Smooth muscle cell of trachea (primary cell): ENCODE measurements around the gene PKP3. TPM values are rescaled to one million over a fixed set of nuclear protein-coding genes. Genes with fewer than 3 reads are reported as not detected.

Source experiments
- total RNA-seq: library from RNA; depleted of rRNA; stranded (reverse); fragments of >200 nt; gene quantifications from 2 replicates; pipeline ENCODE4 v1.2.1, GENCODE V29; 2014

Gene PKP3, protein sequence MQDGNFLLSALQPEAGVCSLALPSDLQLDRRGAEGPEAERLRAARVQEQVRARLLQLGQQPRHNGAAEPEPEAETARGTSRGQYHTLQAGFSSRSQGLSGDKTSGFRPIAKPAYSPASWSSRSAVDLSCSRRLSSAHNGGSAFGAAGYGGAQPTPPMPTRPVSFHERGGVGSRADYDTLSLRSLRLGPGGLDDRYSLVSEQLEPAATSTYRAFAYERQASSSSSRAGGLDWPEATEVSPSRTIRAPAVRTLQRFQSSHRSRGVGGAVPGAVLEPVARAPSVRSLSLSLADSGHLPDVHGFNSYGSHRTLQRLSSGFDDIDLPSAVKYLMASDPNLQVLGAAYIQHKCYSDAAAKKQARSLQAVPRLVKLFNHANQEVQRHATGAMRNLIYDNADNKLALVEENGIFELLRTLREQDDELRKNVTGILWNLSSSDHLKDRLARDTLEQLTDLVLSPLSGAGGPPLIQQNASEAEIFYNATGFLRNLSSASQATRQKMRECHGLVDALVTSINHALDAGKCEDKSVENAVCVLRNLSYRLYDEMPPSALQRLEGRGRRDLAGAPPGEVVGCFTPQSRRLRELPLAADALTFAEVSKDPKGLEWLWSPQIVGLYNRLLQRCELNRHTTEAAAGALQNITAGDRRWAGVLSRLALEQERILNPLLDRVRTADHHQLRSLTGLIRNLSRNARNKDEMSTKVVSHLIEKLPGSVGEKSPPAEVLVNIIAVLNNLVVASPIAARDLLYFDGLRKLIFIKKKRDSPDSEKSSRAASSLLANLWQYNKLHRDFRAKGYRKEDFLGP
- total RNA-seq, result 1.7 and 2.8 TPM in 2 replicates

DNA sequence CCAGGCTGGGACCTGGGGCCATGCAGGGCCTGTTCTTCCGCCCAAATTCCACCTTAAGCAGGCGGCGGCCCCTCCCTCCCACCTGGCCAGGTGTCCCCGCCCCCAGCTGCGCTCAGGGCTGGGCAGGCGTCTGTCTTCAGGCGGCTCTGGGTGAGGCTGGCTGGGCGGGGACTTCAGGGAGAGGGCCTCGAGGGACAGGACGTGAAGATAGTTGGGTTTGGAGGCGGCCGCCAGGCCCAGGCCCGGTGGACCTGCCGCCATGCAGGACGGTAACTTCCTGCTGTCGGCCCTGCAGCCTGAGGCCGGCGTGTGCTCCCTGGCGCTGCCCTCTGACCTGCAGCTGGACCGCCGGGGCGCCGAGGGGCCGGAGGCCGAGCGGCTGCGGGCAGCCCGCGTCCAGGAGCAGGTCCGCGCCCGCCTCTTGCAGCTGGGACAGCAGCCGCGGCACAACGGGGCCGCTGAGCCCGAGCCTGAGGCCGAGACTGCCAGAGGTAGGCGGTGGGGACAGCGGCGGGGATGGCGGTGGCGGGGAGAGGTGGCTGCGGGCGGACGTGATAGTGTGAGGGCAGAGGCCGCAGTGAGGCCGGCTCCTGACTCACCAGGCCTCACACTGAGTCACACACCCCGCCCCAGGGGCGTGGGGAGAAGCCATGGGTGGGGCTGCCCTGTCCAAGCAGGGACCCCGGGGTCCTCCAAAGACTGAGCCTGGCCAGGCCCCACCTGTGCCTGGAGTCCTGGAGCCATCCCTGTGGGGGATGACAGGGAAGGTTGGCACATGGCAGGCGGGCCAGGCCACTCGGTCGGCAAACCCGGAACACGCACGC is at the start of gene PKP3:
Gene PKP3, plus strand, starts transcription at position 176 of the 824 bp plus-strand sequence. Its CDS starts 84 bp downstream, at position 260.

DNA sequence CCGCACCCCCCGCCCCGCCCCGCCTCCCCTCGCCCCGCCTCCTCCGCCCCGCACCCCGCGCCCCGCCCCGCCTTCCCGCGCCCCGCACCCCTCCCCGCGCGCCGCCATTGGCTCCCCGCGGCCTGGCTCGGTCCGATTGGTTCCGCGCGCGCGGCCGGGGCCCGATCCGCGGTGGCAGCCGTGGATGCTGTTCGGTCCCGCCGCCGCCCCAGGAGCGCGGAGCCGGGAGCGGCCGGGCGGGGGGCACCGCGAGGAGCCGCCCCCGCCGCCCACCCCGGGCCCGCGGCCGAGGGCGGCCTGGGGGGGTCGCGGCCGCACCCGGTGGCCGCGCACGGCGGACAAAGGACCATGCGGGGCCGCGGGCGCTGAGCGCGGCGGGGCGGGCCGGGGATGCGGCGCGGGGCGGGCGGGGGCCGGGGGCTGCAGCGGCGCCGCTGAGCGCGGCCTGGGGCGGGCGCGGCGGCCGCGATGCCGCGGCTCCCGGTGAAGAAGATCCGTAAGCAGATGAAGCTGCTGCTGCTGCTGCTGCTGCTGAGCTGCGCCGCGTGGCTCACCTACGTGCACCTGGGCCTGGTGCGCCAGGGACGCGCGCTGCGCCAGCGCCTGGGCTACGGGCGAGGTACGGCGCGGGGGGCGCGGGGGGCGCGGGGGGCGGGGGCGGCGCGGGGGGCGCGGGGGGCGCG is 24.5 kb upstream of the PKP3 start, which contains the start of gene B4GALNT4:
Gene B4GALNT4, plus strand, starts transcription at position 164 of the 683 bp plus-strand sequence. Its CDS starts 305 bp downstream, at position 469.

DNA sequence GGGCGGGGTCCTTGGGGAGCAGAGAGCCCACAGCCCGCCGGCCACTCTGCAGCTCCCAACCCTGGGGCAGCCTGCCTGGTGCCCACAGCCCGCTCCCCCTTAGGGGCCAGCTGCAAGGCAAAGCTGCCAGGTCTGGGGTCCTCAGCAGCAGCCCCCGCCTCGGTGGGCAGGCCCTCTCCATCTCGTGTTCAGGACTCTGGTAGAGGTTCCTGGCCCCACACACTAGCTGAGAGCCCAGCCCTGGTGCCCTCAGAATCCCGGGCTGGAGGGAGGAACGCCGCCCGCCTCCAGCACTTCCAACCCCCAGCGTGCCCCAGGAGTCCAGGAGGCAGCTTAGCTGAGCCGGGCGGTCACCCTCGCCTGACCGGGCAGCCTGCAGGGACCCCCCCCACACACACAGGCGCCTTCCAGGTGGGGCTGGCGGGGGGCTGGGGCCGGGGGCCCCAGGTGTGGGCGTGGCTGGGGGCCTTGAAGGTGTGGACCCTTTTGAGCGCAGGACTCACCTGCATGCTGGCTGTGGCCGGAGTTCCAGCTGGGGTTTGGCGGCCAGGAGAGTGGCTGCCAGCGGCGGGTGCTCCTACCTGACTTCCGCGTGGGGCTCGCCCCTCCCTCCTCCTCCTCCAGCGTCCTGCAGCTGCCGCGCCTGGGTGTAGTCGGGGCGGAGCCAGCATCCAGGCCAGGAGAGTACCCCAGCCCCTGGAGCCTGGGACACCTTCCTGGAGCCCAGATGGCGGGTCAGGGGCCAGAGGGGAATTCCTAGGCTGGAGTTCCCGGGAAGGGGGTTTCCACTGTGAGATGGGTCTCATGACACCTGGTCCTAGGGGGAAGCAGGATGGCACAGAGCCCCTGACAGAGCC is 47.6 kb downstream of the PKP3 start, which contains the start of gene ANO9:
Gene ANO9, minus strand, starts transcription at position 594 of the 857 bp plus-strand sequence. Its CDS starts 85 bp downstream, at position 509.

DNA sequence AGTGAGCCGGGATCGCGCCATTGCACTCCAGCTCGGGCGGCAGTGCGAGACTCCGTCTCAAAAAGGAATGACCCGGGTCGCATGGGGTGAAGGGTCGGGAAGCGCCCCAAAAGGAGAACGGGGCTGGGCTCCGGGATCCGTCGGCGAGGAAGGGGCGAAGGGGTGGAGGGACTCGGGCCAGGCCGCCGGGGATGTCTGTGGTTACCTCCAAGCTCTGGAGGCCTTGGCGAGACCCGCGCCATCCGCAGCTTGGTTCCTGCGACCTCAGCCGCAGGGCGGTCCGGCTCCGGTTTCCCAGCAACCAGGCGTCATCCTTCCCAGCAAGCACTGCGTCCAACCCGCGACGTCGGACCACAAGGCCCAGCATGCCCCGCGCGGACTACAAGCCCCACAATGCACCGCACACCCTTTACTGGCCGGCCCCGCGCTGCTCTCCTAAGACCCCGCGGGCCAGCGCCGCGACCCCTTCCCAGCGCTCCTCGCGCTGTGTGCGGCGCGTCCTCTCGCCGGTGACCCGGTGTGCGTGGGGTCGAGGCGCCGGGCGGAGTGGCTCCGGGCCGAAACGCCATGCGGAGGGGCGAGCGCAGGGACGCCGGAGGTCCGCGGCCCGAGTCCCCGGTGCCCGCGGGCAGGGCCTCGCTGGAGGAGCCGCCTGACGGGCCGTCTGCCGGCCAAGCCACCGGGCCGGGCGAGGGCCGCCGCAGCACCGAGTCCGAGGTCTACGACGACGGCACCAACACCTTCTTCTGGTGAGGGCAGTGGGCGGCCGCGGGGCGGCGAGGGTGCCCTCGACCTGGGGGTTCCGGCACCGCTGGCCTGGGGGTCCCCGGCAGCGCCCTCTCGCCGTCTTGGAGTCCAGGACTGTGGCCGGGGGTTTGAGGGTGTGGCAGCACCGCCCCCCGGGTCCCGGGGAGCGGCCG is 56.1 kb downstream of the PKP3 start, which contains the start of gene PTDSS2:
Gene PTDSS2, plus strand, starts transcription at position 391 of the 920 bp plus-strand sequence. Its CDS starts 177 bp downstream, at position 568.

Other genes with a start within 250 kb of the PKP3 start
- not detected in 2 replicates for gene SCGB1C1, start 201.1 kb upstream of the PKP3 start, total RNA-seq
- gene BET1L, start 186.8 kb upstream of the PKP3 start, total RNA-seq, result 25.5 and 26.3 TPM in 2 replicates
- gene RIC8A, start 186.5 kb upstream of the PKP3 start, total RNA-seq, result 118 and 212 TPM in 2 replicates
- gene SIRT3, start 157.9 kb upstream of the PKP3 start, total RNA-seq, result 10.8 and 14.1 TPM in 2 replicates
- 115 and 168 TPM in 2 replicates for gene PSMD13, start 157.2 kb upstream of the PKP3 start, total RNA-seq
- not detected in 2 replicates for gene NLRP6, start 115.8 kb upstream of the PKP3 start, total RNA-seq
- 7.9 and 18.0 TPM in 2 replicates for gene PGGHG, start 105.1 kb upstream of the PKP3 start, total RNA-seq
- gene IFITM5, start 94.7 kb upstream of the PKP3 start, total RNA-seq, result 0.50 TPM in 1 of 2 replicates, not detected in the other
- gene IFITM2, start 86.4 kb upstream of the PKP3 start, total RNA-seq, result 49.7 and 93.9 TPM in 2 replicates
- 20.9 and 31.6 TPM in 2 replicates for gene IFITM1, start 80.2 kb upstream of the PKP3 start, total RNA-seq
- gene IFITM3, start 73.3 kb upstream of the PKP3 start, total RNA-seq, result 33.3 and 84.0 TPM in 2 replicates
- gene B4GALNT4, start 24.7 kb upstream of the PKP3 start, total RNA-seq, result 3.3 and 4.7 TPM in 2 replicates
- 17.5 and 18.5 TPM in 2 replicates for gene SIGIRR, start 20.8 kb downstream of the PKP3 start, total RNA-seq
- gene ANO9, start 47.8 kb downstream of the PKP3 start, total RNA-seq, result 0.17 TPM in 1 of 2 replicates, not detected in the other
- gene PTDSS2, start 56.1 kb downstream of the PKP3 start, total RNA-seq, result 35.9 and 40.5 TPM in 2 replicates
- gene RNH1, start 113.0 kb downstream of the PKP3 start, total RNA-seq, result 538 and 702 TPM in 2 replicates
- gene HRAS, start 141.4 kb downstream of the PKP3 start, total RNA-seq, result 49.5 and 62.4 TPM in 2 replicates
- gene LRRC56, start 143.3 kb downstream of the PKP3 start, total RNA-seq, result 0.73 and 1.5 TPM in 2 replicates
- gene LMNTD2, start 166.5 kb downstream of the PKP3 start, total RNA-seq, result 0.29 and 0.33 TPM in 2 replicates
- 2.3 and 4.4 TPM in 2 replicates for gene RASSF7, start 166.8 kb downstream of the PKP3 start, total RNA-seq
- gene PHRF1, start 182.3 kb downstream of the PKP3 start, total RNA-seq, result 21.2 and 29.8 TPM in 2 replicates
- 7.7 and 11.9 TPM in 2 replicates for gene IRF7, start 221.7 kb downstream of the PKP3 start, total RNA-seq
- under 0.01 TPM in 1 of 2 replicates, not detected in the other for gene CDHR5, start 230.7 kb downstream of the PKP3 start, total RNA-seq
- not detected in 2 replicates for gene SCT, start 233.0 kb downstream of the PKP3 start, total RNA-seq
- not detected in 2 replicates for gene DRD4, start 243.1 kb downstream of the PKP3 start, total RNA-seq